Dedifferentiated amniotic fluid mesenchymal stem cell (primary cell): ENCODE measurements around the gene RNF115.
A peak's percentile ranks its signal among the peaks of the same experiment; 100 is the strongest.
"Not testable (repeated sequence)": the region's sequence is repeated elsewhere in the genome, so short reads cannot be mapped to it uniquely, and the experiment has no call there.

Source experiments
- DNase-seq: peaks from one replicate; pipeline ENCODE4 v3.0.0-alpha.2; 2016; ENCODE audit errors: extremely low spot score

RNF115 gene

DNA sequence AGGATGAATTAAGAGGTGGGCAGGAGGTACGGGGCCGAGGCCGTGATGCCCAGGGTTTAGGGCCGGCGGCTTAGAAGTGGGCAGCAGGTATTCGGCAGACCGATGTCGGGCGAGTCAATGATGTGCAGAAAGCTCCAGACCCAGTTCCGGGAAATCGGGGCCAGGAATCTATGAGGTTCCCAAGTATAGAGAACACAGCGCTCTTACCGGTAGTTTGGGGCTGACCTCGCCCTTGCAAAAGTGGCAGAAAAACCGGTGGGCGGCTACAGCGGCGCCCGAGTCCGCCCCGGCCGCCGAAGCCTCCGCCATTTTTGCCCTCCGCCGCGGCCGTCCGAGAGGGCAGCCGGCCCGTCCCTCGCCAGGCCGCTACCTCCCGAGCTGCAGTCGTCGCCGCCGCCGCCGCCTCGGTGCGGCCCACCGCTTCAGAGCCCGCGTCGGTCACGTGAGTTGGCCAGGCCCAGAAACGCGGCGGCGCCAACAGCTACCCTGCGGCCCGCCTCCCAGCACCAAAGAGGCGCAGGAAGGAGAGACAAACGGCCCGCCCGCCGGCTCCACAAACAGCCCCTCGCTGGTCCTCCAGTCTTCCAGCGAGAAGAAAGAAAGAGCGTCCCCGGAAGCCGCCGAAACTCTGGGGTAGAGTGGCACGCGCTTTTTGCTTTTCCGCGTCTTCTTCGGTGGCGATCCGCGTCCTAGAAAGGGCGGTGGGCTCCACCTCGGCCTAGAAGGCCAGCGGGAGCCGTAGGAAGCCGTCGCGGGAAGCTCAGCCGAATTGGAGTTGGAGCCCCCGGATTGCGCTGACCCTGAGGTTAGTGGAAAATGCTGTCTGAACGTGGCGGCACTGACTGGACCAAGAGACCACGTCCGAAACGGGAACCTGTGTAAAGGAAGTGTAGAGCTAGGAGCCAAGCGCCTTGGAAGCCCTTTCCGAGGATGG, at the start of gene RNF115, which contains the start of gene POLR3C:
RNF115 (minus strand) TSS at position 531 of the 934 bp plus-strand sequence; CDS start at position 309, 222 bp downstream.
POLR3C (plus strand) TSS at position 636 of the 934 bp plus-strand sequence. CDS start 1,577 bp downstream, outside the sequence.
- DNase-seq: peak; percentile 86

DNA sequence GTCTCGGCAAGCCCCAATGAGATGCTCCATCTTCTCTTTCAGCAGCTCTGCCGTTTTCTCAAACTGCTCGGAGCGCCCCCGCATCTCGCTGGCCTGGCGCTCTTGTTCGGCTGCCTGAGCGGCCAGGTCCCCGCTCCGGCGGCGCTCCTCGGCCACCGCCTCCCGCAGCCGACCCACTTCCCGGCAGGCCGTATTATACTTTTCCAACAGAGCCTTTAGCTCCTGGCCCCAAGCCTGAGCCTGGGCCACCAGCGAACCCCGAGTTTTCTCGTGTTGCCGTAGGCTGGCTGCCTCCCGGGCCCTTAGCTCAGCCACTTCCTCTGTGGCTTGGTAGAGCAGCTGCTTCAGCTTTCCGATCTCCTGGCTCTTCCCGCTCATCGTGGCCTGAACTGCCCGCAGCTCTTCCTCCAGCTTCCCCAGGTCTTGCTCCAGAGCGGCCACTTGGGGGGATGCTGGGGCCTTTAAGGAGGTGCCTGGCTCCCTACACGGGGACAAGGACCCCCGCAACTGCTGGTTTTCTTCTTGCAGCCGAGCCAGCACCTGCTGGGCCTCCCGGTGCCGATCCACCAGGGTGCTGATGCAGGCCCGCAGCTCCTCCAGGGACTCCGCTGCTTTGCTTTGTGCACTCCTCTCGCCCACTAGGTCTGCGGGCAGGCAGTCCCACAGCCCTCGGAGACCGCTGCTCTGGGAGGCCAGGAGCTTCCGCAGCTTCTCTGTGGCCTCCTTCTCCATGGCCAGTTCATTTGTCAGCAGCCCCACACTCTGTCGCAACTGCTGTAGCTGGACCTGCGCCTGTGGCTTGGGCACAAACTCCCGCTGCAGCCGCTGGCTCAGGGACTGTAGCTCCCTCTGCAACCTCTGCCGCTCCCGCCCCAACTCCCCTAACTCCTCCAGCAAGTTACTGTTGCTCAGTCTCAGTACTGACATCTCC, 48.4 kb upstream of the RNF115 start:
- DNase-seq: no peak

- DNase-seq: no peak
Measured at GRCh38 chr1:145868232-145868631, 44.3 kb upstream of the RNF115 start.

DNA sequence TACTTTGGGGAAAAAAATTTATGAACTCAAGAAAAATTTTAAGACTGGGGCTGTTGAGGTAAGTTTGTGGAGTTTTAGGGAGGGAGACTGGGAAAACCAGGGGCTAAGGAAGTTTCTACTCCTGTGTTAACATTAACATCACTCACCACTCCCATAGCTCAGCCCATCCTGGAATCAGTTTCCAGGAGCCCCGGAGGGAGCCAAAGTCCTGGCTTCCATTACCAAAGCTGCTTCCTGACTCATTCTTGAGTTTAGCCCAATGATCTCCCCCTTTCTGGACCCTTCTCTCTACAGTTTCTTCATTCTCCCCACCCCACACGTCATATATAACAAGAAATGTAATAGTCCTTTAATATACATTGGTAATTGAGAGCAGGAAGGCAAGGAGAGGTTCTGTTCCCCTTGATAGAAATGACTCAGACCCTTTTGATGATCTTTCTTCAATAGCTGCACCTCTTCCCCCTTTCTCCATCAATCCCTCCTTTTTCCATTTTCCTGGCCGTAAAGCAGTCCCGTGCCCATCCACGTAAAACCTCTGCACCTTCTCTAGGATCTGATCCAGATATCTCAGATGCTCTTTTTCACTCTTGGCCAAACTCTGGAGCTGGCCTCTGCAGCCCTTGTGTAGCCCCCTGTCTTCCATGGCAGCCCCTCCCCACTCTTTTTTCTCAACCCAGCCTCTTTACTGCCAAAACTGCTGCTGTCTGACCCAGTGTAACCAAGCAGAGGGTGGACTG, 39.6 kb upstream of the RNF115 start:
- no peak for DNase-seq

GRCh38 chr1:145859491-145860023, 35.7 kb upstream of the RNF115 start:
- peak; percentile 84 for DNase-seq

DNA sequence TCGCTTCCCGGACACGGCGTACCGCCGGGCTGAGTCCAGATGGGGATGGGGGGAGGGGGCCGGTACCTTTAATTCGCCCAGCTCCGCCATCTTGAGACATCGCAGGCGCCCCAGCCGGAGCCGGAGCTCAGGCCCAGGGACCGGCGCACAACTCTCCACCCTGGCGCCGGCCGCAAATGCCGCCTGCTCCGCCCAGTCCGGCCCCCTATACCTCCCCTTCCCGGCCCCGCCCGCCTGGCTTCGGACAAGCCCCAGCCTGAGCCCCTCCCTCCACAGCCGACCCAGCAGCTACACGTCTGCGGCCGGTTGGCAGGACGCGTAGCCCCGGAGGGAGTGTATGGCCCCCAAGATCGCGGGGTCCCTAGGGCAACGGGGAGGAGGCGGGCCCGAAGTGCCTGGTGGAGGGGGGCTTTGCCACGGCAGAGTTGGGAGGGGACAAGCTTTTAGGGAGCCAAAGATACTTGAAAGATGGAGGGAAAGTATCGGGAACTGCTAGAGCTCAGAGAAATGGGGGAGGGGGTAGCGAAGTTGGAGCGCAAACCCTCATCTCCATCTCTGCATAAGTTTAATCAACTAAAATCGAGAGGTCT, 35.1 kb upstream of the RNF115 start, which contains the start of gene PIAS3:
PIAS3 (minus strand) TSS at position 181 of the 590 bp plus-strand sequence; CDS start at position 90, 91 bp downstream.
- peak; percentile 95 for DNase-seq

GRCh38 chr1:145858238-145858900, 34.5 kb upstream of the RNF115 start:
- DNase-seq: no peak

GRCh38 chr1:145857170-145857569, 33.3 kb upstream of the RNF115 start:
- DNase-seq: no peak

DNA sequence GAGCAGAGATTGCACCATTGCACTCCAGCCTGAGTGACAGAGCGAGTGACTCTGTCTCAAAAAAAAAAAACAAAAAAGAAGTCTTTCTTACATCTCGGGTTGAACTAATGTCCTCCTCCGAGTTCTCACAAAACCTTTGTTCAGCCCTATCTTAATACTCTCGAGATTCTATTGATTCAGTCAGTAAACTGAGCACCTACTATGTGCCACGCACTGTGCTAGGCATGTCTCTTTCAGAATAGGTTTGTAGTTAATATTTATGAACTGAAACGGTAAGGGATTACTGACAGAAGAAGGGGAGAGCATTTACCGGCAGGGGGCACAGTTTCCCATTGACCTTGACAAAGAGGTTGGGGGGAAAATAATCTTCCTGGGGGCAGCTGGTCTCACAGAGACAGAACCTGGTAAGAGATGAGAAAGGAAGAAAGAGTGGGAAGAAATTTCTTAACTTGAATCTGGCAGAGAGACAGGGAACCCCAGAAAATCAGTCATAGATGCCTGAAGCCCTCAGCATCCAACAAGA, 31.6 kb upstream of the RNF115 start:
- no peak for DNase-seq

- DNase-seq: peak; percentile 59
Measured at GRCh38 chr1:145849356-145850160, 25.7 kb upstream of the RNF115 start.

DNA sequence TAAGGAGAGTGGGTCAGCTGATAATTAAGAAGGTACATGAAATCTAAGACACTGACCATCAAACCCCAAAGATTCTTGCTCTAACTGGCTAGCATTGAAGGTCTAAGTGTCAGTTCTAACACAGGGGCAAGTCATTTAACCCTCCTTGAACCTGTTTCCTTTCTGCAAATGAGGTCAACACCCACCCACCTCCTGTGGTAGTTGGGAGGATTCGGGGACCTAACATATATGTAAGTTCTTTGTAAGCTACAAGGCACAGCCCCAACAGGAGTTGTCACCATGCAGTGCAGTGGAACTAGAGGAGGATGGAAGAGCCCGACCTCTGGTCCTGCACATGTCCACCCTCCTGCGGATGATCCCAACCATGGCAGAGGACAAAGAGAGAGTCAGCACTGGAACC, 23.9 kb upstream of the RNF115 start:
- DNase-seq: no peak

DNA sequence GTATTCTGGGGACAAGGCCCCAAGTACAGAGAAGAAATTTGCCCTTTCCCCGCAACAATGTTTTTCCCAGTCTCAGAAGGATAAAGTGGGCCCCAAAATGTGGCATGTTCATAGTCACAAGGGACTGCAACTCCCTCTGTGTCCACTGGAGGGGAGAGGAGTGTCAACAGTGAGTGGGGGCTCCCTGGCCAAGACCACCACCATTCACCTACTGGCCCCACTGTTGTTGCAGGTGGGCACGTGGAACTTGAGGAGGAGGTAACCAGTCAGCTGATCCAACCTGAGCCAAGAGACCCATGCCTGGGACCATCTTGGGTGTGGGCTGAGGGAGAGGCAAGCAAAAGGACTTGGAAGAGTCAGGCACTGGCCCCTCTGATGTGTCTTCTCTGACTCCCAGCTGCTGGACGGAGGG, 22.3 kb upstream of the RNF115 start:
- no peak for DNase-seq

DNA sequence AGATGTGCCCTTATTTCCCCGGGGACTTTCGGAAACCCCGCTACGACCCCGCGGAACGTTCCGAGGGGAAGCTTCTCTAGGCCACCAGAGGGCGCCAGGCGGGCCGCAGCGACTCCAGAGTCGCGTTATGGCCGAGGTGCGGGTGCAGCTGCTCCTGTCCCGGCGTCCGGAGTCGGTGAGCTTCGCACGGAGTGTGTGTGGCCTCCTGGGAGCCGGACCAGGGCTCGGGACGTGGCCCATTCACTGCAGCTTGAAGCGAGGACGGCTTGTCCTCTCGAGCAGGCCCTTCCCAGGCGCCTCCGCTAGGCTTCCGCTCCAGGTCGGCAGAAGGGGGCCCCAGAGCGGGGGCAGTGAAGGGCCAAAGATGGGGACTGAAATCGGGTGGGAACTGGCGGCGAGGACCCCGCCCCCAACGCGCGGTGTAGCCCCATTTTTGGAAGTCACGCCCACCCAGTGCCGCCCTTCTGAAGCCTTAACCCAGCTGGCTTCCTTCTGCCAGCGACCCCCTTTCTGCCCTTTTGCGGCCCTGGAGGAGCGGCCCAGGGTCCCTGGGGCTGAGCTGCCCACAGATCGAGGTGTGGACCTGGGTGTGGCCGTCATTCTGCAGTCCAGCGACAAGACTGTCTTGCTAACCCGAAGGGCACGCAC, 21.7 kb upstream of the RNF115 start, which contains the start of gene NUDT17:
NUDT17 (plus strand) TSS at position 117 of the 648 bp plus-strand sequence; CDS start at position 128, 11 bp downstream.
- DNase-seq: peak; percentile 69

GRCh38 chr1:145845144-145845513, 21.2 kb upstream of the RNF115 start:
- DNase-seq: no peak

- DNase-seq: no peak
Measured at GRCh38 chr1:145843031-145843430, 19.1 kb upstream of the RNF115 start.

DNA sequence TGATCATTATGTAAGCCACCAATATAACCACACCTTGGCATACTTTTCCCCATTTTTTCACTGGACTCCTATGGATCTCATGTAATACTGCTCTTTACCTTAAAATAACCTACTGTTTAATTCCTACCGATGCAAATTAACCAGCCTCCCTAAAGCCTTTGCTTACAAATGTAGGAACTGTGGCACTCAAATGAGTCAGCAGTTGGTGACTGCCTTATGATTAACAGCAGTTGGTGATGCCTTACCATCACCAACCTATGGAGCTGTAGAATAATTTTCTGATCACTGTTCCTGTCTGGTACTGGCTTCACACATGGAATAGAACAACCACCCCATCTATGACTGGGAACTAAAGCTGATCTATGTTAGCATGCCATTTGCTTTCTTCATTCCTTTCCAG, 13.8 kb upstream of the RNF115 start:
- DNase-seq: no peak

- not testable (repeated sequence) for DNase-seq
Measured at GRCh38 chr1:145830810-145831209, 6.9 kb upstream of the RNF115 start.

GRCh38 chr1:145828367-145829026, 4.6 kb upstream of the RNF115 start:
- DNase-seq: no peak
